Subcutaneous adipose tissue (tissue), 4 donors: ENCODE results near the gene RPS24. TPM values are rescaled to one million over a fixed set of nuclear protein-coding genes. Genes with fewer than 3 reads are reported as not detected.

Source experiments
- total RNA-seq, 4 donors: library from RNA; depleted of rRNA; stranded (reverse); fragments of >200 nt; gene quantifications; one replicate each; pipeline ENCODE4 v1.1.0, GENCODE V29; 2016
- TF ChIP-seq, protein P1 (sequence below): fragments of 450-650 bp; IDR thresholded peaks from one replicate; pipeline ENCODE4 v1.5.1; 2016; ENCODE audit warnings: low read depth, mild to moderate bottlenecking, control low read depth, antibody characterized with exemption, moderate library complexity

The RPS24 gene
- total RNA-seq, 4 donors from 2014 or later, result 2,158 to 3,598 (median 2,515) TPM

DNA sequence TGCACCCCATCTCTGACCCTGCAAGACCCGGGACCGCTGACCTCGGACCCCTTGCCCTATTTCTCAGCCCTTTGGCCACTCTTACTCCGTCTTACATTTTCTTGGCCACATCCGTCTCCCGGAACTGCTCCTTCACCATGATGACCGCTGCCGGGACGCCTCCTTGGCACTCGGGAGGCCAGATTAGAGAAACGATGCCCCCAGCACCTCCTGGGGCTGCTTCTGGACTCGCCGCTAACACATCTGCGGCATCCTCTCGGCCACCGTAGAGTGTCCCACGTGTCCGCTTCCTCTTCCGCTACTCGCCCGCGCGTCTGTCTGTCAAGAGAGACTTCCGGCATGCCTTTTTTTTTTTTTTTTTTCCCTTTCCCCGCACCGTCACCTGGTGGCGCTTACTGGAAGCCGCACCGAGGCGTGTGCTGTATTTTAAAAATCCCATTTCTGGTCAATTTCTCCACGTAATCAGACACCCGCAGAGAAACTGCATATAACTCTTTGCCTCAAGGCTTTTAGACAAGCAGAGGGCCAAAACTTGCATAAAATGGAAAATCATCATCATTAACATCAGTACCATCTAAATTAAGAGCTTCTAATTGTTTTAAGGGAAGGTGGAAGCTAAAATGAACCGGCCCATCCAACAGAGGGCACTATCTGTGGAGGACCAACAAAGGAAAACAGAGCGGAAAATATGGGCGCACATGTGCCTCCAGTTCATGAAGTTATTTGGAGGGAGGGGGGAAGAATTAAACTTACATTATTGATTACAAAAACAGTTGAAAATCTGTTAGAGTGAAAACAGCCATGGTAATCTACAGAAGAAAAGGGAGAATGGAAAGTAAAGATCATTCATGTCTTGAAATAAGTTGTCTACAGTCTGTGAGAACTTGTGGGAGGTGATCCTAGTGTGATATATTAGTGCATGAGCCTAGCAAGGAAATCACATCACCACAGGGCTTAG lies 4.1 kb upstream of the RPS24 start, which contains the start of gene POLR3A:
Gene POLR3A (minus strand): TSS at position 247 of the 958 bp plus-strand sequence. CDS start 108 bp downstream, at position 139.
- TF ChIP-seq, protein P1, sequence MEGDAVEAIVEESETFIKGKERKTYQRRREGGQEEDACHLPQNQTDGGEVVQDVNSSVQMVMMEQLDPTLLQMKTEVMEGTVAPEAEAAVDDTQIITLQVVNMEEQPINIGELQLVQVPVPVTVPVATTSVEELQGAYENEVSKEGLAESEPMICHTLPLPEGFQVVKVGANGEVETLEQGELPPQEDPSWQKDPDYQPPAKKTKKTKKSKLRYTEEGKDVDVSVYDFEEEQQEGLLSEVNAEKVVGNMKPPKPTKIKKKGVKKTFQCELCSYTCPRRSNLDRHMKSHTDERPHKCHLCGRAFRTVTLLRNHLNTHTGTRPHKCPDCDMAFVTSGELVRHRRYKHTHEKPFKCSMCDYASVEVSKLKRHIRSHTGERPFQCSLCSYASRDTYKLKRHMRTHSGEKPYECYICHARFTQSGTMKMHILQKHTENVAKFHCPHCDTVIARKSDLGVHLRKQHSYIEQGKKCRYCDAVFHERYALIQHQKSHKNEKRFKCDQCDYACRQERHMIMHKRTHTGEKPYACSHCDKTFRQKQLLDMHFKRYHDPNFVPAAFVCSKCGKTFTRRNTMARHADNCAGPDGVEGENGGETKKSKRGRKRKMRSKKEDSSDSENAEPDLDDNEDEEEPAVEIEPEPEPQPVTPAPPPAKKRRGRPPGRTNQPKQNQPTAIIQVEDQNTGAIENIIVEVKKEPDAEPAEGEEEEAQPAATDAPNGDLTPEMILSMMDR, result no peak

GRCh38 chr10:78033387-78033636 lies 351 bp upstream of the RPS24 start:
- TF ChIP-seq, protein P1, result no peak

DNA sequence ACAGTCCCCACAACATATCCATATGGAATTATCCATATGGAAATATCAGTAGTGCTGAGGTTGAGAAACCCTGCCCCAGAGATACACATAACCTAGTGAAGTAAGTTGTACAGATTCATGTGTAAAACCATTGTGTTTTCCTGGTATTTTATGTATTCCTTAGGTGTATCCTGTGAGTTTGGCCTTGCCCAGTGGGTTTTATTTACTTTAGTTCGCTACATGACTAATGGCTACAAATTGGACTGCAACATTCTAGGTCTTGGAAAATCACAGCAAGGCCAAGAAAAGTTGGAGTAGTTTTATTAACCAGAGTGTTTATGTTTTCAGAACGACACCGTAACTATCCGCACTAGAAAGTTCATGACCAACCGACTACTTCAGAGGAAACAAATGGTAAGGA lies 1.4 kb downstream of the RPS24 start:
- TF ChIP-seq, protein P1, result no peak

DNA sequence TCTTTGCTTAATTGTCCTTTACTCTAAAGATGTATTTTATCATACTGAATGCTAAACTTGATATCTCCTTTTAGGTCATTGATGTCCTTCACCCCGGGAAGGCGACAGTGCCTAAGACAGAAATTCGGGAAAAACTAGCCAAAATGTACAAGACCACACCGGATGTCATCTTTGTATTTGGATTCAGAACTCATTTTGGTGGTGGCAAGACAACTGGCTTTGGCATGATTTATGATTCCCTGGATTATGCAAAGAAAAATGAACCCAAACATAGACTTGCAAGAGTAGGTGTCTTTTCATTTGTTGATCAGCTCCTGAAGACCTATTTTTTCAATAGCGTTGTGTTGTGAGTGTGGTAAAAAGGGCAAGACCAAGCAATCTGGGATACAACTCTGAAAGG lies 1.8 kb downstream of the RPS24 start:
- TF ChIP-seq, protein P1, result no peak

- TF ChIP-seq, protein P1, result no peak
These were observed 2.4 kb downstream of the RPS24 start for GRCh38 chr10:78035933-78036583.

- TF ChIP-seq, protein P1, result no peak
These were observed 4.4 kb downstream of the RPS24 start for GRCh38 chr10:78038105-78038504.

- TF ChIP-seq, protein P1, result no peak
These were observed 5.3 kb downstream of the RPS24 start for GRCh38 chr10:78038791-78039547.
